Stimulated activated CD8-positive, alpha-beta memory T cell treated with anti-CD3 and anti-CD28 coated beads, Interleukin-2, amount 100 ng/mL, for 48 hours (primary cell): Measurements from ENCODE around the gene SEMA4F.
"Not testable (repeated sequence)": the region's sequence is repeated elsewhere in the genome, so short reads cannot be mapped to it uniquely, and the experiment has no call there.

Source experiments
- DNase-seq, 2 donors: peaks; one replicate each; pipeline ENCODE4 v3.0.0-alpha.2; 2020; ENCODE audit warnings: low read depth in 2 of 2

SEMA4F gene, protein sequence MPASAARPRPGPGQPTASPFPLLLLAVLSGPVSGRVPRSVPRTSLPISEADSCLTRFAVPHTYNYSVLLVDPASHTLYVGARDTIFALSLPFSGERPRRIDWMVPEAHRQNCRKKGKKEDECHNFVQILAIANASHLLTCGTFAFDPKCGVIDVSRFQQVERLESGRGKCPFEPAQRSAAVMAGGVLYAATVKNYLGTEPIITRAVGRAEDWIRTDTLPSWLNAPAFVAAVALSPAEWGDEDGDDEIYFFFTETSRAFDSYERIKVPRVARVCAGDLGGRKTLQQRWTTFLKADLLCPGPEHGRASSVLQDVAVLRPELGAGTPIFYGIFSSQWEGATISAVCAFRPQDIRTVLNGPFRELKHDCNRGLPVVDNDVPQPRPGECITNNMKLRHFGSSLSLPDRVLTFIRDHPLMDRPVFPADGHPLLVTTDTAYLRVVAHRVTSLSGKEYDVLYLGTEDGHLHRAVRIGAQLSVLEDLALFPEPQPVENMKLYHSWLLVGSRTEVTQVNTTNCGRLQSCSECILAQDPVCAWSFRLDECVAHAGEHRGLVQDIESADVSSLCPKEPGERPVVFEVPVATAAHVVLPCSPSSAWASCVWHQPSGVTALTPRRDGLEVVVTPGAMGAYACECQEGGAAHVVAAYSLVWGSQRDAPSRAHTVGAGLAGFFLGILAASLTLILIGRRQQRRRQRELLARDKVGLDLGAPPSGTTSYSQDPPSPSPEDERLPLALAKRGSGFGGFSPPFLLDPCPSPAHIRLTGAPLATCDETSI

DNA sequence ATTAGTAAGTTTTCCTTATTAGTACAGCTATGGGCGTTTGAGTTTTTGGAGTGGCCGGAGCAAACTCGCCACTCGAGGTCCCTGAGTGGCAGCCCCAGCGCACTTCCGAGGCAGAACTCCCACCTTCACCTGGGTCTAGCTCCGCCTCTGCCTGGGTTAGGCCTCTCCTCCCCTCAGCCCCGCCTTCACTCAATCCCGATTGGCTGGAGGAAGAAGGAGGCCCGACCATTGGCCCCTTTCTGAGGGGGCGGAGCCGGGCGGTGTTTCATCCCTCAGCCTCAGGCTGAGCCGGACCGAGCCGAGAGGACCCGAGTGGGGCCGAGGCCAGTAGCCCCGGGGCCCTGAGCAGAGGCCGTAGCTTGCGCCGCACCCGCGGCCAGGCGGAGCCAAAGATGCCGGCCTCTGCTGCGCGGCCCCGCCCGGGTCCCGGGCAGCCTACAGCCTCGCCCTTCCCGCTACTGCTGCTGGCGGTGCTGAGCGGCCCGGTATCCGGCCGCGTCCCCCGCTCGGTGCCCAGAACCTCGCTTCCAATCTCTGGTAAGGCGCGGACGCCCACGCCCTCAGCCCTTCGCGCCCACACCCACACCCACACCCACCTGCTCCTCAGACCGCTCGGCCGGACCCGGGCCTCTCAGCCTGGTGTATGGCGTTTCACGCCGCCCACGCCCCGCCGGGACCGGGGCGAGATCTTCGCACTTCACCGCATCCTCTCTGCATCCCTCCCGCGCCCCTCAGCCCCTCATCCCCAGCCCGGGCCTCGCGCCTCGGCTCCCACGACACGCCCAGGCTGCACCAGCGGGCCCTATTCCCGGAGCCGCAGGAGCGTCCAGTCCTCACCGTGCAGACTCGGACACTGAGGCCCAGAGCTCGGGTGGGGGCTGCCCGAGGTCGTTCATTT, at the start of gene SEMA4F:
Gene SEMA4F, plus strand, starts transcription at position 263 of the 898 bp plus-strand sequence. Its CDS starts 130 bp downstream, at position 393.
- peak; percentile 89 to 92 for DNase-seq

DNA sequence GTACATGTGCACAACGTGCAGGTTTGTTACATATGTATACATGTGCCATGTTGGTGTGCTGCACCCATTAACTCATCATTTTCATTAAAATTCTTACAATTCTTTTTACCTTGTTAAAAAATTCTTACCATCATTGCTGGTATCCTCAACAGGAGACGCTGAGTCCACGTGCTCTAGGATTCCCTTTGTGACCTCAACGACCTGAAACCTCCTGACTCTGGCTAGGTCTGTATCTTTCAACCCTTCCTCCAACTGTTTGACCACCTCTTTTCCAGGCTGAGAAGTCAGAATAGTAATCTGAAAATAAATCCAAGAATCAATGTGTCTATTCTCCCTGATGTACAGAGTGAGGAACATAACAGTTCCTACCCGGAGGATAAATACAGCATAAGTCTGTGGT, 47.1 kb upstream of the SEMA4F start:
- no peak for DNase-seq

DNA sequence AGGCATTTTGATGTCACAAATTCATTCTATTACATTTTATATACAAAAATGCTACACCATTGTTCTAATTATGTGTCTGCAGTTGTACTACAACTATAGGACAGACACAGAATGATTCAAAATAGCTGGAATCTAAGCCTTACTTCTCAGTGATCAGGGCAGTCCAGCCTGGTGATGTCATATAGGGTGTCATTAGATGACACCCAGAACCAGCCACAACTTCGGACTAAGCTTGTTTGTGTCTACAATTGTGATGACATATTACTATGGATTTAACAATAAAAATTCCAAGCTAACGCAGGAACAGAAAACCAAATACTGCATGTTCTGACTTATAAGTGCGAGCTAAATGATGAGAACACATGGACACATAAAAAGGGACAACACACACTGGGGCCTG, 36.9 kb upstream of the SEMA4F start:
- no peak for DNase-seq

DNA sequence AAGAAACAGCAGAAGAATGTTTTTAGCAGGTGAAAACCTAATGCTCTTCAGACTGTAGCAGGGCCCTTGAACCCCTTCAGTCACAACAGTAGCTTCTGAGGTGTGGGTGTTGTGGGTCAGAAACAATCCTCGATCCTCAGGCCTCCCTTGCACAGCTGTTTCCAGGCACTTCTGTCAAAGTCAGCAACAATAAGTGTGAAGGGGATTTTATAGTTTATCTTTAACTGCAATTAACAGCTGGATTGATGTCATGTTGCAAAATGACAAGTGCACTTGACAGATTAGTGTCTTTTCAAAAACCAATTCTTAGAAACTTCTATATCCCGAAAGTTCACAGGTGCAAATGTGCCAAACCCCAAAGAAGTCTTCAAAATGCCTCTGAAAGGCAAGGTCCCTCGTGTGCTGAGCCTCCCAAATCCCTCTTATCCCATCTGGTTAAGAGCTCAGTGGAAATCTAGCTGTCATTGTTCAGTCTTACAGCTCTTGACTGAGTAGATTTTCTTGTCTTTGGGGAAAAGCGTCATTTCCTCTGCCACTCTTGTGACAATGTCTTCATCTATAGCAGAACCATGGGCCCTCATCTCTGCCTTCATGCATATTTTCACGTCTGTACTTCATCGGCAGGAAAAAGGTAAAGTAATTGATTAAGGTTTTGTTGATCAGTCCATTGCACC, 35.5 kb upstream of the SEMA4F start:
- no peak for DNase-seq

DNA sequence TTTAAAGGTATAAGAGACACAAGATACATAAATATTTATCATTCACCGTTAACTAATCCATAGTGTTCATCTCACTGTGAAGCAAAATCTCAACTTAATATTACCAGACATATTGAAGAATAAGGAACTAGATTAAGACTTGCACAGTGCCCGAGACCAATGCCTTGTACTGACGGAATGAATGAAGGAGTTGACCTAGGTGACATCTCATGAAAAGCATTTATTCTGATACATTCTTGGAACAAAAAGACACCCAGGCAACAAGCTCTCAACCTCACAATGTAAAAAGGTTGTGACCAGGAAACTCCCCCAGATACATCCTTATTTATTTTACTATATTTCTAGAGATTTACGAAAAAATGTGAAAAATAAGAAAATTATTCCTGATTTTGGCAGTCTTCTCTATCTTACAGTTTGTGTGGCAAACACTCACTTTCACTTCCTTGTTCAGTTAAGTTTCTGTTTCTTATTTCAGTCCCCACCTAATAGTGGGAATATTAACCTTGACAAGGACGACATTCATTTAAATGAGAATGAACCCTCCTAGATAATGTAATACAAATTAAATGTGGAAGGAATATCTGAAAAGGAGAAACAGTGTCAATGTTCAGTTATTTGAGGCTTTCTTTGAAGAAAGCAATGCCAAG, 34.3 kb upstream of the SEMA4F start:
- DNase-seq = no peak

DNA sequence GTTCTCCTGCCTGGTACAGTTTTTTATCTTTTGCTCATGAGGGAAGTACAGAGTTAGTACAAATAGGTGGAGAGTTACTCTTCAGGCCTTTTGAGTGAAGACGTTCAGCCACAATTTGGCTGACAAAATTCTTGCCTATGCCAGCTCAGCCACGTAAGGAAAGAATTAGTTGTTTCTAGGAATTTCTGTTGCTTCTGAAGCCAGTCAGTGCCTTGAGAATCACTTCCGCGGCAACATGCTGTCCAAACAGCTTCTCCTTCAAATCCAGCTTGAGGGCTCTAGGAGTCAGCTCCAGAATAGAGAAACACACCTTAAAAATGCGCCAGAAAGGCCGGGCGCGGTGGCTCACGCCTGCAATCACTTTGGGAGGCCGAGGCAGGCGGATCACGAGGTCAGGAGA, 33.4 kb upstream of the SEMA4F start:
- DNase-seq = no peak

DNA sequence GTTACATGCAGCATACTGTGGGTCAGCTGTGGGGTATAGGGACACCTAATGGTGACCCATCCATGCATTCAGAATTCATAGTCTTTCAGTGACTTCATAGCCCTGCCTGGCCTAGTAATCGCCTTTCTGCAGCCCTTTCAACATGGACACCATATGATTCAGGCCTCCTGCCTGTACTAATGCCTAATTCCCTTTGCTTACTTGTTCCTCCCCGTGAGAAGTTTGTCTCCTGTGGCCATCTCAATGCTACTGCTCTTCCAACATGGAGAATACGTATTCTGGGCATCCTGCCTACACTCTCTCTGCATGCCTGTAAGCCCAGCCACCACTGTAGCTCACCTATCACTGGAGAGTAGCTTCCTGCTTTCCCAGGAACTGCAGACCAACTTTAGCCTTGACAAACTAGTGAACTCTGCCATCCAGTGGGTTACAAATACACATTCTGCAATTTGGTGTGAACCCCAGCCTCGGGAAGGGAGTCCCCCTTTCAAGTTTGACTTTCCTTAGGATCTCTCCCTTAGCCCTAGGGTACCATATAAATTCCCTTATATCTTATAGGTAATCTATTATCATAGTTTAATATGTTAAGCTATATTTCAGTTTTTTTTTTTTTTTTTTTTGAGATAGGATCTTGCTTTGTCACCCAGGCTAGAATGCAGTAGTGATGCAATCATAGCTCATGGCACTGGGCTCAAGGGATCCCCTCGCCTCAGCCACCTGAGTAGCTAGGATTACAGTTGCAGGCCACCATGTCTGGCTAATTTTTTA, 28.2 kb upstream of the SEMA4F start:
- DNase-seq = no peak

DNA sequence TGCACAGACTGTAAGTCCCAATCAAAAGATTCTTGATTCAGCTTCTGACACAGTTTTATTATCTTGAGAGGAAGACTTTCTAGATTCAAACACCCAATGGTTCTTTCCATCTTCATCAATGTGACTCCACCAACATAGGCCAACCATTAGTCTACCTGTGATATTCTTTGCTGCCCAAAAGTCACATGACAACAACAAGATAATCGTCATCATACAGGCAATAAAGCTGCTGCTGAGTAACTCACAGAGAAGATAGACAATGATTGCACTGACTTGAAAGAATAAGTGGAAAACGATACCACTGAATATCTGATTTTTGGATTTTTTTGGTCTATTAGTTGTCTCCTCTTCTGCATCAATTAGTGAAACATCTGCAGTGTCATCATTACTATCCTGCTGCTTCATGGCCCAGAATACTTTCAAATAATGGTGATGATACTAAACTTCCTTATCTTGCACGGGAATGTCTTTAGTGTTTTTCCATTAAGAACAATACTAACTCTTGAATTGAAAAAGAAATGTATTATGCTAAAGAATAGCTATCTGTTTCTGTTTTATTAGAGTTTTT, 25.4 kb upstream of the SEMA4F start:
- no peak for DNase-seq

DNA sequence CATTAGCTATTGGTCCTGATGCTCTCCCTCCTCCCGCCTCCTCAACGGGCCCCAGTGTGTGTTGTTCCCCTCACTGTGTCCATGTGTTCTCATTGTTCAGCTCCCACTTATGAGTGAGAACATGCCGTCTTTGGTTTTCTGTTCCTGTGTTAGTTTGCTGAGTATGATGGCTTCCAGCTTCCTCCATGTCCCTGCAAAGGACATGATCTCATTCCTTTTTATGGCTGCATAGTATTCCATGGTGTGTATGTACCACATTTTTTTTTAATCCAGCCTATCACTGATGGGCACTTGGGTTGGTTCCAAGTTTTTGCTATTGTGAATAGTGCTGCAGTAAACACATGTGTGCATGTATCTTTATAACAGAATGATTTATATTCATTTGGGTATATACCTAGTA, 23.6 kb upstream of the SEMA4F start:
- not testable (repeated sequence) for DNase-seq

DNA sequence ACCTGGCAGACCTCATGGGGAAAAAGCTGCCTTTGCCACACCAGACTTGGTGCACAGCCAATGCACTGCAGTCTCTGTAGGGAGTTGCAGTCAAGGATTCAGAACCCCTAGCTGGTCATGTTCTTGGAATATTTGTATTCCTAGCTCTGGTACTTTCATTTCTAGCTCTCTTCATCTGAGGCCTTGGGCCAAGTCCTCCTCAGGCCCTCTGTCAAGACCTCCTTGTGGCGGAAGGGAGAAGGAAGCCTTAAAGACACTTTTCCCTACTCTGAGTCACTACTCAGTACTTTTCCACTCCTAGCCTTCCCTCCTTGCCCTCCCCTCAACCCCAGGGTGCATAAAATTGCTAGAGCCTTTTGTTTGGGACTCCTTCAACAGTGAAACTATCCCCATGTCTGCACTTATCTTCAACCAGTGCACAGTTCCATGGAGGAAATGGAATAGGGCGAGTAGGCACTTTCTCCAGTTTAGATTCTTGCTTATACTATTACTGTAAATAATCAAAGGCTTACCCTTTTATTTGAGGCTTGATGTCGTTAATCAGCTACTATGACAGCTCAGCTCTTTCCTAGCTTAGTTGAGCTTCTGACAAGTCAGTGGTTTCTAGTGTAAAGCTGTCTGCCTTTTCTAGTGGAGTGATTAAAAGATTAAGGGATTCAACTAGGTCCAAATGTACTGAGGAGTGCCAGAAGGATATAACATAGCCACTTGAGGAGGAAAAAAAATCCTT, 21.7 kb upstream of the SEMA4F start:
- DNase-seq = no peak

DNA sequence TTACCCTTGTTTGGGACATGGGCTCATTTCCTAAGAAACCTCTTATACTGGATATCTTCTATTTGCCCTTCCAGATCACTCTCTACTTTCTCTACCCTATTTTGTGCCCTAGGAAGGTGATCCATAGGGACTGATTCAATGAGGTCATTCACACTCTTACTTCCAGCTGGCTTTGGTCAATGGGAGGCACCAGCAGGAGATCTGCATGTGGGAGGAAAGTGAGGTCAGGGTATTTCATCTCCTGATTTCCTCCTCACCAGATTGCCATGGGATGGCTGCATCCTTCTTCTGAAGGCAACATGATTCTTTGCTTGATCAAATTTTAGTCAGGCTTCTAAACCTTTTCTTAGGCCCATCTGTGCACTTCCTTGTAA, 21.1 kb upstream of the SEMA4F start:
- DNase-seq = no peak

DNA sequence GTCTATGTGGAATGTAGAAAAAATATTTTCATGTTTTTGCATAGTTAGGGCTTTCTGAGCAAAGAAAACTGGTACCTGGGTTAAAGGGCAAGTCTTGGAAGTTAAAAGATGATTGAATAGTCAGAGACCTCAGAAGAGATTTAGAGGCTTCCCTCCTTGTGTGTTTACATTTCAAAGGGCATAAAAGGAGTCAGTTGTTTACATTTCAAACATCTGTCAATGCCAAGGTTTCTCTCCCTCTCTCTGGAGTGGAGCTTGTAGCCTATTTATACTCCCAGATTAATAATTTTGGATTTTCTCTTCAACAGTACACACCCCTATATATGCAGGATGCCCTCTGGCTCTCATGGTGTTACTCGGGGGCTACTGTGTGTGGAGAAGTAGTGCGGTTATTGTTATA, 14.5 kb upstream of the SEMA4F start:
- no peak for DNase-seq

DNA sequence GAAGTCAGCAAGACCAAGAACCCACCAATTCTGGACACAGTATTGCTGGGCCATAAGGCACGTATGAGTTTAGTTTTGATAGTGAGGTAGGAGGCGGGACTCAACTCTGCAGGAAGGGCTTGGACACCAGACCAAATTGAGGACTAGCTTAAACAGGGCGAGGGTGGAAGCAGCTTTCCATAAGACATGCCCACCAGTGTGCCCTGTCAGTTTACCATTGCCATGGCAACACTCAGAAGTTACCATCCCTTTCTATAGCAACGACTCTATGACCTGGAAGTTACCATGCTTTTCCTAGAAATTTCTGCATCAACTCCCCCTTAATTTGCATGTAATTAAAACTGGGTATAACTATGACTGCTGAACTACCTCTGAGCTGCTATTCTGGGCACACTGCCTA, 8.7 kb upstream of the SEMA4F start:
- no peak for DNase-seq

DNA sequence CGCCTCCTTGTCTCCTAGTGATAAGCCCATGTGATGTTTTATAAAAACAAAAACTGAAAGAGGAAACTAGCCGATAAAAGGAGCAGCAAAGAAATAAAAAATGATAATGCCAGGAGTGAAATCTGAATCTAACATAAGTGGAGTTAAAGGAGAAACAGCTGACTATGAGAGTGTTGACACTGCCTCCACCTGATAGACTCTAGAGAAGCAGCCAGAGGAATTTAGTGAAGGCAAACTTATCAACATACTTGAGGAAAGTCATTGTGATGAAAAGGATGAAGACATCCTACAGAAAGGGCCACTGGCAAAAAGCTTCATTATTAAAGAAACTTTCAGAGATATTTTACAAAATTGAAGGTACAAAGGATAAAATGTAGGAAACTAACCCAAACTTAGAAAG, 7.8 kb upstream of the SEMA4F start:
- no peak for DNase-seq

DNA sequence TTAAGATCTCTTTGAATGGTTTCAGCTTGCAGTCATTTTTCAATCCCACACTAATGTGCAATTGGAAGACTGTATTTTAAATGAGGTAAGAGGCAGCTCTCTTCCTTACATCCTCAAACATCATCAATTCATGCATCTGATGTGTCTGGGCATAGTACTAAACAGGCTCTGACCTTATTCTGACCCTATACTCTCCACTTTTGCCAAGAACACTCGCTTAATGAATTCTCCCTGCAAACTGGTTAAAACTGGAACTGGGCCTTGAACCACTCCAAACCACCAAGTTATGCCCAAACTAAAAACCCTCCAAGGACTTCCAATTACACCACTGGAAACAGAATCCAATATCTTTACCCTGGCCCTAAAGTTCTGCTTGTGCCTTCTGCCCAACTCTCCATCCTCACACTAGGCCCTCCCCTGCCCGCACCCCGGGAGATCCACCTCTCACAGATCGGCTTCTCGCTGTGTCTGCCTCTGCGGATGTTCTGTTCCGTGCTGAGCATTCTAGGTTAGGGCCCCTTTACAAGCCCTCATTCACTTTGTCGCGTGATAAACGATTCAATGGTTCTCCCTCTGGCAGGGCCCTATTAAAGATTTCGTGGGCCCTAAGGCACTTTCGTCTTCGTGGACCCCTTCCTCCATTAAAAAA, 7.1 kb upstream of the SEMA4F start:
- DNase-seq = no peak

DNA sequence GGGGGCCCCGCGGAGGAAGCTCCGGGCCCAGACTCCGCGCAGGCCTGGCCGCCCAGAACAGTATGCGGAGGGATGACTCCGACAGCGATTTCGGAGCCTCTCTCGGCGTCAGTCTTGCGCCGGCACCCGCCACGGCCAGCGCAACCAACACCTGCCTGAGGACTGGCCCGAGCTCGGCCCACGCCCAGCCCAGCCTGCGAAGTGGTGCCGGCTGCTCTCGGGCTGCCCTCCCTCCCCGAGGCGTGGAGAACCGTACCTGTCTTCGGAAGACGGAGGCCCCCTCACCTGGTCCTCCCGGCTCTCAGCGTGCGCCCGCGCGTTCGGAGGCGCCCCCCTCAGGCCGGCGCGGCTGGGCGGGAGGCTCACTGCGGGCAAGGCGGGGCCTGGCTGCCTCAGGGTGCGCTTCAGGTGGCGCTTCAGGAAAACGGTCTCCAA, 6.0 kb upstream of the SEMA4F start, which contains the start of gene M1AP:
Gene M1AP, minus strand, starts transcription at position 322 of the 435 bp plus-strand sequence. CDS start 8,055 bp downstream, outside the sequence.
- DNase-seq = no peak

DNA sequence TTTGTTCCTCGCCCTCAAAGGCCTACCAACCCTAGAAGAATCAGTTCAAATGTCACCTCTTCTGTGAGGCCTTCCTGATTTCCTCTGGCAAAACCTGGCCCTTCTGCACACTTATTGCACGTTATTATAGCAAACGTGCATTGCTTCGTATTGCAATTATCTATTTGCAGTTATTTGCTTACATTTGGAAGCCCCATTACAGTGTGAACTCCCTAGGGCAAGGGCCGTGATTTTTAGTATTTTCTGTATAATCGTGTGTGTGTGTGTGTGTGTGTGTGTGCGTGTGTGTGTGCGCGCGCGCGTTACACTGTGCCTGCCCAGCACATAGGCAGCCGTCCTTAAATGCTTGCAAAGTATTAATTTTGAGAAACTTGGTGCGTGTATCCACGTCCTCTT, 460 bp upstream of the SEMA4F start:
- DNase-seq = no peak

DNA sequence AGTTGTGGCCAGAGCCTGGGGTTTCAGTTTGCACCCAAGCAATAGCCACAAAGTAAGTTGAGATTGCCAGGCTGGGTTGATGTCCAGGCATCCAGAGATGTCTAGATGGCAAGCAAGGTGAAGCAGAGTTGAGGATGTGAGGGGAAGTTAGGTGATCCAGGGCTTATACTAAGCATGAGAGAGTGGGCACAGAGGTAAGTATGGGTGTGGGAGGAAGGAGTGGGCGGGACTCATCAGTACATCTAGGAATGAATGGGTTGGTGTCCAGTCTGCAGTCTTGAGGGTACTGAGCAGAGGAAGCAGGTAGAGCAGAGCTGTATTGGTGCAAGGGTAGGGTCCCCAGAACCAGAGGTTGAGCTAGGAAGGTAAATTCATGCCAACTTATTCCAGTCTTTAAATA, 1.5 kb downstream of the SEMA4F start:
- DNase-seq = no peak

DNA sequence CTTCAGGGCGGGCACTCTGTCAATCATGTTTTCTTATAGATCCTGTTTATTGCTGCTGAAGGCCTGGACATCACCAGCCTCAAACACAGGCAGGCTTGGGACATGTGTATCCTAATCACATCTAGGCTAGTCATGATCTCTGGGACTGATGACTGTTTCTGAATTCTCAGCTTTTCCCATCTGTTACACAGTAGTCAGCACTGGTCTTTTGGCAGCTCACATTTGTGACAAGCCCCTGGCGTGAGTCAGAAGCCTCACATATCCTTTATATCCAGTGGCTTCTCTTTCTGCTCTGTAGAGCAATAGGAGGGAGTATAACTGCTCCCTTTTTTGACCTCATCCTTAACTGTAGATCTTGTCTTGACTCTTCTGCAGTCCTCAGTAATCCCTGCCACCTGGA, 4.5 kb downstream of the SEMA4F start:
- DNase-seq = no peak
